Pons (tissue), 1 donor: Measurements from ENCODE around the gene CACNG3.

Experiments used
- DNase-seq: peaks from one replicate; pipeline ENCODE4 v3.0.0-alpha.2; 2016; ENCODE audit warnings: low spot score

The CACNG3 gene

DNA sequence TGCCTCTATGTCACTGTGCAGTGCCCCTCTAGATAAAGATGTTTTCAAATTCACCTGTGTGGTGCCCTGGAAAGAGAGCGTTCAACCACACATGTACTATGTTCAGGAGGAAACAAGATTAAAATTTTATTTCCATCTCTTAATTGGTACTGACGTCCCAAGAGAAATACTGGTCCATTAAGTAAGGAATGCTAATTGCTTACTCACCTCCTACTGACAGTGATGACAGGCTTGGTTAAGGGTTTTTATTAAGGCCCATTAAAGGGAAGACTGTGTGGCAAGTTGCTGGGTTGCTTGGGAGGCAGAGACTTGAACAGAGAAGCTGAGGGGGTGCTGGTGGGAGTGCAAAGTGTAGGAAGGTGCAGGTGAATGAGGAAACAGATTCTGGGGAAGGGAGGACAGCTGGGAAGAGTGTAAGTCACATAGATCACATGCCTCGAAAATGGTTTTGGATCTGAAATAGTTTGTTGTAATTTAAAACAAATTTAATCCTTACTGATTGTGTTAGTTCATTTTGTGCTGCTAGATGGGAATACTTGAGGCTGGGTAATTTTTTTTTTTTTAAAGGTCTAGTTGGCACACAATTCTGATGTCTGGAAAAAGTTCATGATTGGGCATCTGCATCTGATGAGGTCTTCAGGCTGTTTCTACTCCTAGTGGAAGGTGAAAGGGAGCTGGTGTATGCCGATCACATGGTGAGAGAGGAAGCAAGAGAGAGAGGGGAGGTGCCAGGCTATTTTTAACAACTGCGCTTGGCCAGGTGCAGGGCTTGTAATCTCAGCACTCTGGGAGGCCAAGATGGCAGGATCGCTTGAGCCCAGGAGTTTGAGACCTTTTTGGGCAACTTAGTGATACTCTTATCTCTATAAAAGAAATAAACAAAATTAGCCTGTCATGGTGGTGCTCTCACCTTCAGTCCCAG lies 140.5 kb downstream of the CACNG3 start:
- DNase-seq, result no peak

GRCh38 chr16:24409045-24409444 lies 152.9 kb downstream of the CACNG3 start:
- DNase-seq, result no peak
